Left lung (tissue), 10 donors: ENCODE results near the gene PRSS37. TPM values are rescaled to one million over a fixed set of nuclear protein-coding genes. Genes with fewer than 3 reads are reported as not detected.

Experiments used
- ATAC-seq: fragments of 200-7000 bp; cut with Tn5 transposase; one replicate; pipeline ENCODE4 v1.9.1; 2020; ENCODE audit warnings: moderate library complexity
- DNase-seq, 4 donors: peaks; one replicate each; pipeline ENCODE4 v3.0.0-alpha.2; 2013 to 2020
- H3K27ac ChIP-seq, 2 donors: fragments of 200-600 bp; sonication (generic) in 1 of 2; one replicate each; pipeline versions ENCODE4 v1.5.0 to v1.8.0; 2020 to 2021
- H3K27me3 ChIP-seq, 2 donors: fragments of 200-600 bp; sonication (generic) in 1 of 2; one replicate each; pipeline versions ENCODE4 v1.5.0 to v1.8.0; 2020 to 2021
- H3K36me3 ChIP-seq, 2 donors: fragments of 200-600 bp; sonication (generic) in 1 of 2; one replicate each; pipeline versions ENCODE4 v1.5.0 to v1.8.0; 2020 to 2021
- H3K4me1 ChIP-seq, 2 donors: fragments of 200-600 bp; one replicate each; pipeline ENCODE4 v1.8.0; 2021
- H3K4me3 ChIP-seq, 2 donors: fragments of 200-600 bp; sonication (generic) in 1 of 2; one replicate each; pipeline versions ENCODE4 v1.5.0 to v1.8.0; 2020 to 2021; ENCODE audit warnings: mild to moderate bottlenecking in 1 of 2
- H3K9me3 ChIP-seq, 2 donors: fragments of 200-600 bp; sonication (generic) in 1 of 2; one replicate each; pipeline versions ENCODE4 v1.5.0 to v1.8.0; 2020 to 2021
- intact Hi-C, 2 donors: fragments of 100-400 bp; cut with DNase I; formaldehyde crosslinking; loops; one replicate each; pipeline versions ENCODE4 v1.11.2 to v1.14.2; 2022
- polyA plus RNA-seq, 6 donors: library from polyadenylated mRNA; unstranded; fragments of 120-200 nt; gene quantifications; one replicate each; pipeline ENCODE4 v1.2.1, GENCODE V29; 2013; ENCODE audit not compliant: insufficient read length in 6 of 6
- total RNA-seq, 2 donors: library from RNA; stranded (reverse); fragmentation: NEBNext Ultra II Directional; extraction: Animal tissue kit (Norgen Biotek cat#: 25700); gene quantifications; one replicate each; pipeline ENCODE4 v1.2.1, GENCODE V29; 2021
- TF ChIP-seq, protein P1 (sequence below), 2 donors: fragments of 200-600 bp; sonication (generic) in 1 of 2; IDR thresholded peaks; one replicate each; pipeline versions ENCODE4 v1.5.0 to v1.8.0; 2021; ENCODE audit warnings: antibody characterized with exemption in 2 of 2
- donor health status: DM: no; HTN: yes; CAD: no.
- donor health status: DM: no; HTN: no; CAD: no.

PRSS37 gene
- total and polyA plus RNA-seq, 8 donors, result 0.34 to 1.5 (median 0.61) TPM; not detected in 2

DNA sequence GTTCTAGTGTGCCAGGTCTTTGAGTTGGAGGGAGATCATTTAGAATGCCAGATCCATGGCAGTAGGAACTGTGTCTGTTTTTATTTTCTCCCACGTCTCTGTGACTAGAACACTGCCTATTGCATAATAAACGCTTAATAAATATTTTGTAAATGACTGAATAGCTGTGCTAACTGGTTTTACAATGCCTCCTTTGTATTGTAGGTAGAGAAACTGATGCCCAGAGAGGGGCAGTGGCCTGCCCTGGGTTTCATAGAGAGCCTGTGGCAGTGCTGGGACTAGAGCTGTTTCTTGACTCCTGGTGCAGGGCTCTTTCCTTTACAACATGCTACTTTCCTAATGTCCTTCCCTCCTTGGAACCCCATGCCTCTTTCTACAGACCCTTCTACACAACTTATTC, 48.8 kb downstream of the PRSS37 start:
- no peaks in the 10 kb centered on the region for H3K4me1 ChIP-seq
- DNase-seq (no peak), ATAC-seq (no peak)
- H3K9me3 ChIP-seq, result no peaks in the 10 kb centered on the region
- intact Hi-C loops, result no loop called here
- no peak overlapping the region for H3K27ac ChIP-seq
- TF ChIP-seq, protein P1, sequence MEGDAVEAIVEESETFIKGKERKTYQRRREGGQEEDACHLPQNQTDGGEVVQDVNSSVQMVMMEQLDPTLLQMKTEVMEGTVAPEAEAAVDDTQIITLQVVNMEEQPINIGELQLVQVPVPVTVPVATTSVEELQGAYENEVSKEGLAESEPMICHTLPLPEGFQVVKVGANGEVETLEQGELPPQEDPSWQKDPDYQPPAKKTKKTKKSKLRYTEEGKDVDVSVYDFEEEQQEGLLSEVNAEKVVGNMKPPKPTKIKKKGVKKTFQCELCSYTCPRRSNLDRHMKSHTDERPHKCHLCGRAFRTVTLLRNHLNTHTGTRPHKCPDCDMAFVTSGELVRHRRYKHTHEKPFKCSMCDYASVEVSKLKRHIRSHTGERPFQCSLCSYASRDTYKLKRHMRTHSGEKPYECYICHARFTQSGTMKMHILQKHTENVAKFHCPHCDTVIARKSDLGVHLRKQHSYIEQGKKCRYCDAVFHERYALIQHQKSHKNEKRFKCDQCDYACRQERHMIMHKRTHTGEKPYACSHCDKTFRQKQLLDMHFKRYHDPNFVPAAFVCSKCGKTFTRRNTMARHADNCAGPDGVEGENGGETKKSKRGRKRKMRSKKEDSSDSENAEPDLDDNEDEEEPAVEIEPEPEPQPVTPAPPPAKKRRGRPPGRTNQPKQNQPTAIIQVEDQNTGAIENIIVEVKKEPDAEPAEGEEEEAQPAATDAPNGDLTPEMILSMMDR (IDR thresholded peaks at IDR 0.05), result no peak
- H3K4me3 ChIP-seq, result no peak overlapping the region
- H3K36me3 ChIP-seq, result peaks cover 0 to 18% of the 10 kb centered on the region in 2 donors
- no peaks in the 10 kb centered on the region for H3K27me3 ChIP-seq

DNA sequence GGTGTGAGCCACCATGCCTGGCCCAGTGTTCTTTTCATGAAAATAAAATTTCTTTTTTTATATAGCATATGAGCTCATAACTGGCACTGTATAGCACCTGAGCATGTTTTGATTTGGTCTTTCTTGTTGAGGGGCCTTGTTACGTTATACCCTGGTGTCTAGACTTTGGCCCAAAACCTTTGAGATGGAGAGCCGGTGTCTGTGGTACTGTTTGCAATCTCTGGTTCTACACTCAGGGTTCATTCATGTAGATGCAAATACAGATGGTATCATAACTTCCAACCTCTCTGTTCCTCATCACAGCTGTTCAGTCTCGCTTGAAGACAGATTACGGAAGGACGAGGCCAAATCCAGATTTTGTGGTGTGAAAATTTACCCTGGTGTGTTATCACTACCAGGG, 51.4 kb downstream of the PRSS37 start, which contains the start of gene TAS2R5:
Gene TAS2R5 (plus strand): TSS at position 301 of the 400 bp plus-strand sequence. CDS start 145 bp downstream, outside the sequence.
- Histone ChIP-seq H3K9me3 (no peaks in the 10 kb centered on the region), H3K27ac (no peak within 1 kb of the TSS), H3K4me3 (no peak within 1 kb of the TSS), H3K27me3 (no peaks in the 10 kb centered on the region), H3K4me1 (peaks cover 0 to 10% of the 10 kb centered on the region in 2 donors), H3K36me3 (peaks cover 0 to 20% of the 10 kb centered on the region in 2 donors)
- ATAC-seq, result no peak
- DNase-seq, result no peak
- intact Hi-C loops, result no loop called here
- TF ChIP-seq, protein P1 (IDR thresholded peaks at IDR 0.05), result no peak

DNA sequence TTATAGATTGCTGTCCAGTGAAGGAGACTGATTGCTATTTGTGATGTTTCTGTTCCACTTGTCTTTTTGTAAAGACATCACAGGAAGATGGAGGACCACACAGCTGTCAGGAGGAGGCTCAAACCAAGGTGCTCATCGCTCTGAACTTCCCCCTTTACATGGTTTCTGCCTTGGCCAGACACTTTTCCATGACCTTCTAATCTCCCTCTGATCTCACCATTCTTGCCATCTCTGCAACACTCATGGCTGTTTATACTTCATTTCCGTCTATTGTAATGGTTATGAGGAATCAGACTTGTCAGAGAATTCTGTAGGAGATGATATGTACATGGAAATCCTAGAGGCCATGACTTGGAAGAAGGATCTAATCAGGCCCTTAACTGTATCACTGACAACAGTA, 53.0 kb downstream of the PRSS37 start:
- Histone ChIP-seq H3K4me3 (no peak overlapping the region), H3K36me3 (peaks cover 0 to 20% of the 10 kb centered on the region in 2 donors), H3K27me3 (no peaks in the 10 kb centered on the region), H3K9me3 (no peaks in the 10 kb centered on the region), H3K4me1 (peaks cover 0 to 10% of the 10 kb centered on the region in 2 donors), H3K27ac (no peak overlapping the region)
- DNase-seq, result peak in 1 of 4 donors; percentile 5
- intact Hi-C loops, result no loop called here
- no peak for ATAC-seq
- TF ChIP-seq, protein P1 (IDR thresholded peaks at IDR 0.05), result no peak

Other genes with a start within 250 kb of the PRSS37 start
- gene DENND11, start 139.3 kb downstream of the PRSS37 start, total RNA-seq, result 10 to 100 TPM; 20.4 to 28.9 TPM
- 10 to 100 TPM; 39.6 to 48.7 (median 43.0) TPM for gene DENND11, start 139.3 kb downstream of the PRSS37 start, polyA plus RNA-seq
- gene WEE2, start 133.1 kb downstream of the PRSS37 start, total RNA-seq, result not detected
- gene WEE2, start 133.1 kb downstream of the PRSS37 start, polyA plus RNA-seq, result under 1 TPM; 0.23 to 0.64 (median 0.44) TPM
- 10 to 100 TPM; 71.6 to 96.2 TPM for gene SSBP1, start 103.1 kb downstream of the PRSS37 start, total RNA-seq
- 100 to 1,000 TPM; 117 to 130 (median 120) TPM for gene SSBP1, start 103.1 kb downstream of the PRSS37 start, polyA plus RNA-seq
- gene TAS2R3, start 77.4 kb downstream of the PRSS37 start, total RNA-seq, result 1 to 10 TPM in 1 of 2 donors, under 1 TPM in 1; 0.82 to 2.7 TPM
- gene TAS2R3, start 77.4 kb downstream of the PRSS37 start, polyA plus RNA-seq, result 1 to 10 TPM in 5 of 6 donors, under 1 TPM in 1; 0.35 to 2.9 (median 2.3) TPM
- gene TAS2R4, start 64.8 kb downstream of the PRSS37 start, total RNA-seq, result 1 to 10 TPM in 1 of 2 donors, under 1 TPM in 1; 0.99 to 1.1 TPM
- 1 to 10 TPM; 4.6 to 6.3 (median 5.5) TPM for gene TAS2R4, start 64.8 kb downstream of the PRSS37 start, polyA plus RNA-seq
- 1 to 10 TPM in 1 of 2 donors, under 1 TPM in 1; 0.79 to 2.0 TPM for gene TAS2R5, start 51.3 kb downstream of the PRSS37 start, total RNA-seq
- gene TAS2R5, start 51.3 kb downstream of the PRSS37 start, polyA plus RNA-seq, result 10 to 100 TPM in 4 of 6 donors, 1 to 10 TPM in 2; 5.8 to 11.4 (median 10.1) TPM
- not detected for gene OR9A4, start 74.9 kb upstream of the PRSS37 start, total RNA-seq
- gene OR9A4, start 74.9 kb upstream of the PRSS37 start, polyA plus RNA-seq, result not detected
- gene CLEC5A, start 105.5 kb upstream of the PRSS37 start, total RNA-seq, result 10 to 100 TPM in 1 of 2 donors, 1 to 10 TPM in 1; 7.7 to 12.6 TPM
- 1 to 10 TPM in 2 of 6 donors, under 1 TPM in 4; 0.29 to 1.3 (median 0.66) TPM for gene CLEC5A, start 105.5 kb upstream of the PRSS37 start, polyA plus RNA-seq
- not detected for gene TAS2R38, start 132.3 kb upstream of the PRSS37 start, total RNA-seq
- not detected for gene TAS2R38, start 132.3 kb upstream of the PRSS37 start, polyA plus RNA-seq
- 10 to 100 TPM in 1 of 2 donors, 1 to 10 TPM in 1; 1.6 to 36.5 TPM for gene MGAM, start 154.4 kb upstream of the PRSS37 start, total RNA-seq
- gene MGAM, start 154.4 kb upstream of the PRSS37 start, polyA plus RNA-seq, result 1 to 10 TPM in 3 of 6 donors, under 1 TPM in 3; 0.31 to 1.1 (median 0.98) TPM